ENCODE results near the gene MYBBP1A. TPM values are rescaled to one million over a fixed set of nuclear protein-coding genes. Genes with fewer than 3 reads are reported as not detected.
A peak's percentile ranks its signal among the peaks of the same experiment; 100 is the strongest.

The MYBBP1A gene
- total RNA-seq, 3 donors from 2014 or later (not counting 1 experiment from before 2014, with no cell fraction given) = 50.5 to 58.1 (median 52.7) TPM

GRCh38 chr17:4509401-4509800, 45.8 kb downstream of the MYBBP1A start:
- ATAC-seq (peak; percentile 61 to 87 (median 85)), DNase-seq (peak in 1 of 2 donors; percentile 48)
- peaks cover 14 to 41% of the 10 kb centered on the region in 2 donors for H3K27me3 Mint-ChIP-seq (ENCODE audit: low read depth in 2 of 2)
- Histone ChIP-seq H3K27ac (ENCODE audit: low read length) (no peak overlapping the region), H3K4me1 (ENCODE audit: control insufficient read depth, insufficient read depth, low read length) (peaks cover 32% of the 10 kb centered on the region), H3K27me3 (ENCODE audit: control insufficient read depth, insufficient read depth, low read length) (peaks cover 6% of the 10 kb centered on the region), H3K36me3 (ENCODE audit: control insufficient read depth, insufficient read depth, low read length) (no peaks in the 10 kb centered on the region), H3K4me3 (ENCODE audit: low read length) (no peak overlapping the region), H3K9me3 (ENCODE audit: control insufficient read depth, insufficient read depth, low read length) (no peaks in the 10 kb centered on the region)
- H3K4me3 Mint-ChIP-seq = peak overlapping the region; percentile 64
- H3K9me3 Mint-ChIP-seq = no peaks in the 10 kb centered on the region
- TF ChIP-seq CTCF (IDR thresholded peaks at IDR 0.05) = no peak
- intact Hi-C loops (cut with micrococcal nuclease) = no loop called here
- peak overlapping the region in 1 of 2 donors; percentile 78 for H3K27ac Mint-ChIP-seq
- H3K4me1 Mint-ChIP-seq = peaks cover 19 to 32% of the 10 kb centered on the region in 2 donors
- H3K36me3 Mint-ChIP-seq = no peaks in the 10 kb centered on the region
- 16% methylated on average over 8 of the region's 8 CpGs for WGBS (ENCODE audit: insufficient coverage)

GRCh38 chr17:4508207-4508606, 47.0 kb downstream of the MYBBP1A start:
- Mint-ChIP-seq H3K4me3 (peak overlapping the region; percentile 26), H3K27me3 (ENCODE audit: low read depth in 2 of 2) (peaks cover 14 to 45% of the 10 kb centered on the region in 2 donors), H3K36me3 (no peaks in the 10 kb centered on the region), H3K9me3 (no peaks in the 10 kb centered on the region), H3K27ac (peak overlapping the region in 1 of 2 donors; percentile 78), H3K4me1 (peaks cover 19 to 36% of the 10 kb centered on the region in 2 donors)
- Histone ChIP-seq H3K27me3 (ENCODE audit: control insufficient read depth, insufficient read depth, low read length) (peaks cover 6% of the 10 kb centered on the region), H3K4me1 (ENCODE audit: control insufficient read depth, insufficient read depth, low read length) (peaks cover 38% of the 10 kb centered on the region), H3K36me3 (ENCODE audit: control insufficient read depth, insufficient read depth, low read length) (no peaks in the 10 kb centered on the region), H3K4me3 (ENCODE audit: low read length) (no peak overlapping the region), H3K27ac (ENCODE audit: low read length) (no peak overlapping the region), H3K9me3 (ENCODE audit: control insufficient read depth, insufficient read depth, low read length) (no peaks in the 10 kb centered on the region)
- intact Hi-C loops (cut with micrococcal nuclease) = no loop called here
- ATAC-seq = no peak
- 70% methylated on average over 3 of the region's 3 CpGs for WGBS (ENCODE audit: insufficient coverage)
- TF ChIP-seq CTCF (IDR thresholded peaks at IDR 0.05) = no peak
- no peak for DNase-seq

- intact Hi-C loops (cut with micrococcal nuclease) = no loop called here
- no peak for TF ChIP-seq CTCF (IDR thresholded peaks at IDR 0.05)
- peaks cover 38% of the 10 kb centered on the region for H3K4me1 ChIP-seq (ENCODE audit: control insufficient read depth, insufficient read depth, low read length)
These were observed 47.6 kb downstream of the MYBBP1A start for GRCh38 chr17:4507361-4508111.

More at GRCh38 chr17:4507361-4508111, 47.6 kb downstream of the MYBBP1A start:
- ATAC-seq = no peak
- Mint-ChIP-seq H3K9me3 (no peaks in the 10 kb centered on the region), H3K27me3 (ENCODE audit: low read depth in 2 of 2) (peaks cover 20 to 49% of the 10 kb centered on the region in 2 donors), H3K36me3 (no peaks in the 10 kb centered on the region), H3K4me1 (peaks cover 19 to 36% of the 10 kb centered on the region in 2 donors), H3K27ac (no peak overlapping the region), H3K4me3 (no peak overlapping the region)
- Histone ChIP-seq H3K36me3 (ENCODE audit: control insufficient read depth, insufficient read depth, low read length) (no peaks in the 10 kb centered on the region), H3K4me3 (ENCODE audit: low read length) (no peak overlapping the region), H3K27ac (ENCODE audit: low read length) (no peak overlapping the region), H3K9me3 (ENCODE audit: control insufficient read depth, insufficient read depth, low read length) (no peaks in the 10 kb centered on the region), H3K27me3 (ENCODE audit: control insufficient read depth, insufficient read depth, low read length) (peaks cover 12% of the 10 kb centered on the region)
- WGBS (ENCODE audit: insufficient coverage) = 69% methylated on average over 8 of the region's 8 CpGs
- DNase-seq = no peak

Data from natural killer cell (primary cell).